Measurements from ENCODE around the gene PIGU.

Gene PIGU

DNA sequence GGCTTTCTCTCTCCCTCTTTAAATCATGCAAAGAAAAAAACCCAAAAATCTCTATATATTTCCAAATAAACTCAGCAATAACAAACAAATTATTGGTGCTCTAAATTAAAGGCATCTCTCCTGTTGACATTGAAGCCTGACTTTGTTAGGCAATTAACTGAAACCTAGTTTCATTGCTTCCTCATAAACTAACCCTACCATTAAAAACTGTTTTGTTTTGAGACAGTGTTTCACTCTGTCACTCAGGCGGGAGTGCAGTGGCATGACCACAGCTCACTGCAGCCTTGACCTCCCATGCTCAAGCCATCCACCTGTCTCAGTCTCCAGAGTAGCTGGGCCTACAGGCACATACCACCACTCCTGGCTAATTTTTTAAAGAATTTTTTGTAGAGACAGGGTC lies 34.9 kb downstream of the PIGU start:
- H3K36me3 ChIP-seq (ENCODE audit: control insufficient read depth in 1 of 2, insufficient read depth in 2 of 2, low read depth in 1 of 2, low read length in 2 of 2) = peaks cover 3 to 5% of the 10 kb centered on the region in 2 experiments
- no peak overlapping the region for H3K18ac ChIP-seq (ENCODE audit: low read depth in 1 of 2, low read length in 2 of 2)
- no peak overlapping the region for H3K27ac ChIP-seq (ENCODE audit: low read length, poor library complexity, severe bottlenecking)
- H3K4me2 ChIP-seq (ENCODE audit: low read length, poor library complexity, severe bottlenecking) = no peak overlapping the region
- H4K91ac ChIP-seq (ENCODE audit: low read length) = no peak overlapping the region
- no peak overlapping the region for H4K8ac ChIP-seq (ENCODE audit: low read length)
- no peaks in the 10 kb centered on the region for H3K9me3 ChIP-seq (ENCODE audit: control insufficient read depth, low read length)
- no peak overlapping the region for H2BK5ac ChIP-seq (ENCODE audit: low read depth, low read length, poor library complexity, severe bottlenecking)
- WGBS = 100% methylated on average over 1 of the region's 1 CpG
- peaks cover 5% of the 10 kb centered on the region for H3K4me1 ChIP-seq (ENCODE audit: control insufficient read depth, insufficient read depth, low read depth, low read length)
- H3K4ac ChIP-seq (ENCODE audit: low read depth in 1 of 2, low read length in 2 of 2) = no peak overlapping the region
- no peak overlapping the region for H3K4me3 ChIP-seq (ENCODE audit: insufficient read depth in 1 of 2, low read depth in 1 of 2, low read length in 2 of 2)
- DNase-seq = no peak
- peak overlapping the region in 1 of 2 experiments; percentile 54 for H2BK12ac ChIP-seq (ENCODE audit: low read length in 2 of 2)
- no peak overlapping the region for H3K9ac ChIP-seq (ENCODE audit: low read length)
- H2AK5ac ChIP-seq (ENCODE audit: low read length, severe bottlenecking) = no peak overlapping the region
- no peak overlapping the region for H2BK15ac ChIP-seq (ENCODE audit: low read depth, poor library complexity, severe bottlenecking)
- peaks cover 3% of the 10 kb centered on the region for H3K79me1 ChIP-seq (replicated peaks; ENCODE audit: low read length, poor library complexity, severe bottlenecking)
- no peak overlapping the region for H3K23ac ChIP-seq (ENCODE audit: low read length in 2 of 2)
- H2AFZ ChIP-seq (ENCODE audit: low read depth, low read length) = no peak overlapping the region
- no peak overlapping the region for H2BK120ac ChIP-seq (ENCODE audit: low read depth, low read length)
- H3K14ac ChIP-seq (ENCODE audit: low read length in 2 of 2) = no peak overlapping the region
- no peaks in the 10 kb centered on the region for H3K27me3 ChIP-seq (ENCODE audit: control insufficient read depth in 1 of 2, insufficient read depth in 1 of 2, low read length in 2 of 2)

DNA sequence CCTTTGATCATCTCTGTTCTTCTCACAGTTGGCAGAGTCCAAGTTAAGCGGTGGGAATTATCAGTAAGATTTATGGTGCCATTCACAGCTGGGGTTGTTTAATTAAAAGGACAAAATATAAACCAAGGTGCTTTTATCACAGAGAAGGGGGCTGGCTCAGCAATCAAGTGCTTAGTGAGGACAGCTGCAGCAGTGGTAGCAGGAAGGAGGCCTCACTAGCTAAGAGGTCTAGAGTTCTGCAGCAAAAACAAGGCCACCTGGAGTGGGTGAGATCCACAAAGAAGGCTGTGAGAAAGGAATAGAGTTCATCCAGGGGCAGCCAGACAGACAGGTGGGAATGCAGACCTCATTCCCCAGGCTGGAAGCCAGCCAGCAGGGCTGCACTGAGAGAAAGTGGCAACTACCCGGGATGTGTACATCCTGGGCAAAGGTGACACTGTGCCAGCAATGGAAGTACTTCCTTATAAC lies 37.1 kb downstream of the PIGU start:
- peak overlapping the region in 1 of 2 experiments; percentile 52 for H3K18ac ChIP-seq (ENCODE audit: low read depth in 1 of 2, low read length in 2 of 2)
- no peak overlapping the region for H2BK120ac ChIP-seq (ENCODE audit: low read depth, low read length)
- no peak overlapping the region for H2AFZ ChIP-seq (ENCODE audit: low read depth, low read length)
- no peak overlapping the region for H2BK5ac ChIP-seq (ENCODE audit: low read depth, low read length, poor library complexity, severe bottlenecking)
- peak overlapping the region; percentile 55 for H3K27ac ChIP-seq (ENCODE audit: low read length, poor library complexity, severe bottlenecking)
- H2BK15ac ChIP-seq (ENCODE audit: low read depth, poor library complexity, severe bottlenecking) = no peak overlapping the region
- no peak overlapping the region for H3K4ac ChIP-seq (ENCODE audit: low read depth in 1 of 2, low read length in 2 of 2)
- H3K4me2 ChIP-seq (ENCODE audit: low read length, poor library complexity, severe bottlenecking) = no peak overlapping the region
- H3K79me1 ChIP-seq (replicated peaks; ENCODE audit: low read length, poor library complexity, severe bottlenecking) = peaks cover 3% of the 10 kb centered on the region
- DNase-seq = peak; percentile 10
- H4K8ac ChIP-seq (ENCODE audit: low read length) = no peak overlapping the region
- H3K4me3 ChIP-seq (ENCODE audit: insufficient read depth in 1 of 2, low read depth in 1 of 2, low read length in 2 of 2) = no peak overlapping the region
- H3K14ac ChIP-seq (ENCODE audit: low read length in 2 of 2) = no peak overlapping the region
- no peak overlapping the region for H2AK5ac ChIP-seq (ENCODE audit: low read length, severe bottlenecking)
- no peak overlapping the region for H3K9ac ChIP-seq (ENCODE audit: low read length)
- H3K9me3 ChIP-seq (ENCODE audit: control insufficient read depth, low read length) = no peaks in the 10 kb centered on the region
- peak overlapping the region in 1 of 2 experiments; percentile 84 for H2BK12ac ChIP-seq (ENCODE audit: low read length in 2 of 2)
- 74% methylated on average over 2 of the region's 2 CpGs for WGBS
- peaks cover 3 to 13% of the 10 kb centered on the region in 2 experiments for H3K36me3 ChIP-seq (ENCODE audit: control insufficient read depth in 1 of 2, insufficient read depth in 2 of 2, low read depth in 1 of 2, low read length in 2 of 2)
- H3K23ac ChIP-seq (ENCODE audit: low read length in 2 of 2) = no peak overlapping the region
- no peaks in the 10 kb centered on the region for H3K27me3 ChIP-seq (ENCODE audit: control insufficient read depth in 1 of 2, insufficient read depth in 1 of 2, low read length in 2 of 2)
- H4K91ac ChIP-seq (ENCODE audit: low read length) = no peak overlapping the region
- peaks cover 5% of the 10 kb centered on the region for H3K4me1 ChIP-seq (ENCODE audit: control insufficient read depth, insufficient read depth, low read depth, low read length)

DNA sequence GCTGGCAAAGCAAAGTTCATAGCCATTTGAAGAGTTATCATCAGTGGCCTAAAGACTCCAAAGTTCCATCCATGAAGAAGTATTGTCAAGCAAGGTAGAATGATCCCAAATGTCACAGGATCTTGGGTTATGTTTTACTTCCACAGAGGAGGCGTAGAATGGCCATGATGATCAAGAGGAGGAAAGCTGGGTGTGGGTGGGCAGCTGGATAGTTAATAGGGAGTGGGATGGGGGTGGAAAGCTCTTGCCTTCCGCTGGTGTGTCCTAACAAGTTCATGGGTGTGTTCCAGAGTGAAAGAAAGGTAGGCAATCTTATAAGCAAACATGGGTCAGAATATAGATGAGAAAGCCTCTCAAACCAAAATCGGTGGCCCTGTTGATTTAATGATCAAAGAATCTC lies 38.4 kb downstream of the PIGU start:
- no peak overlapping the region for H3K23ac ChIP-seq (ENCODE audit: low read length in 2 of 2)
- H2BK120ac ChIP-seq (ENCODE audit: low read depth, low read length) = no peak overlapping the region
- H4K91ac ChIP-seq (ENCODE audit: low read length) = no peak overlapping the region
- H3K4ac ChIP-seq (ENCODE audit: low read depth in 1 of 2, low read length in 2 of 2) = no peak overlapping the region
- no peak overlapping the region for H3K27ac ChIP-seq (ENCODE audit: low read length, poor library complexity, severe bottlenecking)
- peaks cover 5% of the 10 kb centered on the region for H3K4me1 ChIP-seq (ENCODE audit: control insufficient read depth, insufficient read depth, low read depth, low read length)
- no peak overlapping the region for H4K8ac ChIP-seq (ENCODE audit: low read length)
- H2BK5ac ChIP-seq (ENCODE audit: low read depth, low read length, poor library complexity, severe bottlenecking) = no peak overlapping the region
- no peak overlapping the region for H3K18ac ChIP-seq (ENCODE audit: low read depth in 1 of 2, low read length in 2 of 2)
- H2AK5ac ChIP-seq (ENCODE audit: low read length, severe bottlenecking) = no peak overlapping the region
- no peak overlapping the region for H3K14ac ChIP-seq (ENCODE audit: low read length in 2 of 2)
- H2BK15ac ChIP-seq (ENCODE audit: low read depth, poor library complexity, severe bottlenecking) = no peak overlapping the region
- H3K4me2 ChIP-seq (ENCODE audit: low read length, poor library complexity, severe bottlenecking) = no peak overlapping the region
- H3K4me3 ChIP-seq (ENCODE audit: insufficient read depth in 1 of 2, low read depth in 1 of 2, low read length in 2 of 2) = no peak overlapping the region
- H3K9me3 ChIP-seq (ENCODE audit: control insufficient read depth, low read length) = no peaks in the 10 kb centered on the region
- WGBS = 95% methylated on average over 2 of the region's 3 CpGs
- no peak overlapping the region for H3K9ac ChIP-seq (ENCODE audit: low read length)
- DNase-seq = no peak
- peaks cover 3 to 25% of the 10 kb centered on the region in 2 experiments for H3K36me3 ChIP-seq (ENCODE audit: control insufficient read depth in 1 of 2, insufficient read depth in 2 of 2, low read depth in 1 of 2, low read length in 2 of 2)
- H3K27me3 ChIP-seq (ENCODE audit: control insufficient read depth in 1 of 2, insufficient read depth in 1 of 2, low read length in 2 of 2) = no peaks in the 10 kb centered on the region
- H2BK12ac ChIP-seq (ENCODE audit: low read length in 2 of 2) = no peak overlapping the region
- H2AFZ ChIP-seq (ENCODE audit: low read depth, low read length) = no peak overlapping the region
- H3K79me1 ChIP-seq (replicated peaks; ENCODE audit: low read length, poor library complexity, severe bottlenecking) = no peaks in the 10 kb centered on the region

DNA sequence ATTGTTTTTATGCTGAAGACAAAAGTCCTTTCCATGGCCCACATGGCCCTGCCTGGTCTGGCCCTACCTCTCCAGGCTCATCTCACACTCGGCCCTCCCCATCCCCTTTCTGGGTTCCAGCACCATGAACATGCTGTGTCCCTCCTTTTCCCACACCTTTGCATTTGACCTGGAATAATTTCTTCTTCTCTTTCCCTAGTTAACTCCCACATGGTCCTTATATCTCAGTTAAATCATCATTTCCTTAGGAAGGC lies 38.9 kb downstream of the PIGU start:
- Histone ChIP-seq H3K23ac (ENCODE audit: low read length in 2 of 2) (no peak overlapping the region), H3K4ac (ENCODE audit: low read depth in 1 of 2, low read length in 2 of 2) (no peak overlapping the region), H3K36me3 (ENCODE audit: control insufficient read depth in 1 of 2, insufficient read depth in 2 of 2, low read depth in 1 of 2, low read length in 2 of 2) (peaks cover 3 to 30% of the 10 kb centered on the region in 2 experiments), H2BK12ac (ENCODE audit: low read length in 2 of 2) (peak overlapping the region in 1 of 2 experiments; percentile 89), H3K4me3 (ENCODE audit: insufficient read depth in 1 of 2, low read depth in 1 of 2, low read length in 2 of 2) (no peak overlapping the region), H3K27me3 (ENCODE audit: control insufficient read depth in 1 of 2, insufficient read depth in 1 of 2, low read length in 2 of 2) (no peaks in the 10 kb centered on the region), H4K8ac (ENCODE audit: low read length) (no peak overlapping the region), H2BK120ac (ENCODE audit: low read depth, low read length) (no peak overlapping the region), H3K9me3 (ENCODE audit: control insufficient read depth, low read length) (no peaks in the 10 kb centered on the region), H2AFZ (ENCODE audit: low read depth, low read length) (no peak overlapping the region), H2AK5ac (ENCODE audit: low read length, severe bottlenecking) (no peak overlapping the region), H3K79me1 (replicated peaks; ENCODE audit: low read length, poor library complexity, severe bottlenecking) (no peaks in the 10 kb centered on the region), H3K18ac (ENCODE audit: low read depth in 1 of 2, low read length in 2 of 2) (peak overlapping the region; percentile 37 to 79), H3K14ac (ENCODE audit: low read length in 2 of 2) (peak overlapping the region in 1 of 2 experiments; percentile 91), H3K4me2 (ENCODE audit: low read length, poor library complexity, severe bottlenecking) (no peak overlapping the region), H4K91ac (ENCODE audit: low read length) (no peak overlapping the region), H2BK15ac (ENCODE audit: low read depth, poor library complexity, severe bottlenecking) (no peak overlapping the region), H3K27ac (ENCODE audit: low read length, poor library complexity, severe bottlenecking) (no peak overlapping the region), H3K4me1 (ENCODE audit: control insufficient read depth, insufficient read depth, low read depth, low read length) (peaks cover 5% of the 10 kb centered on the region), H3K9ac (ENCODE audit: low read length) (peak overlapping the region; percentile 34), H2BK5ac (ENCODE audit: low read depth, low read length, poor library complexity, severe bottlenecking) (no peak overlapping the region)
- 77% methylated on average over 1 of the region's 1 CpG for WGBS
- no peak for DNase-seq
